ENCODE measurements around the gene ZNF57. TPM values are rescaled to one million over a fixed set of nuclear protein-coding genes. Genes with fewer than 3 reads are reported as not detected.

Gene ZNF57
- total and polyA plus RNA-seq, 9 of the 15 experiments (the other 6 are each of a cell fraction or from before 2014, with no cell fraction given), result 3.9 to 13.5 (median 7.8) TPM

GRCh38 chr19:2962018-2962670 is 61.4 kb downstream of the ZNF57 start (continued):
- no peak for TF ChIP-seq SAFB (IDR thresholded peaks at IDR 0.05; ENCODE audit: borderline replicate concordance, low read depth, low read length)
- no peak for TF ChIP-seq IRF2 (CRISPR knock-in tag; IDR thresholded peaks at IDR 0.05)
- no peak for TF ChIP-seq POU5F1 (IDR thresholded peaks at IDR 0.05; ENCODE audit: borderline replicate concordance, low read depth, low read length, partially characterized antibody)
- no peak for TF ChIP-seq ETV5 (CRISPR knock-in tag; IDR thresholded peaks at IDR 0.05; ENCODE audit: low read depth)
- no peak for TF ChIP-seq ZNF407 (IDR thresholded peaks at IDR 0.05; ENCODE audit: low read depth)
- TF ChIP-seq BMI1 (IDR thresholded peaks at IDR 0.05; ENCODE audit: low read length), result no peak
- no peak for TF ChIP-seq ILK (tag; IDR thresholded peaks at IDR 0.05; ENCODE audit: borderline replicate concordance, low read depth)
- TF ChIP-seq FOXP4 (CRISPR knock-in tag; IDR thresholded peaks at IDR 0.05; ENCODE audit: borderline replicate concordance), result no peak
- no peak for TF ChIP-seq HINFP (tag; conservative IDR thresholded peaks at IDR 0.05; ENCODE audit: low read depth)
- TF ChIP-seq CTBP1 (IDR thresholded peaks at IDR 0.05; ENCODE audit: borderline replicate concordance), result peak; percentile 62; the same call in 1 of the 2 replicates
- peak; percentile 74; the same call in 1 of the 2 replicates for TF ChIP-seq ZNF445 (CRISPR knock-in tag; IDR thresholded peaks at IDR 0.05; ENCODE audit: low read depth)
- no peak for TF ChIP-seq GTF2B (IDR thresholded peaks at IDR 0.05; ENCODE audit: extremely low read depth, insufficient read length)
- TF ChIP-seq MXI1 (IDR thresholded peaks at IDR 0.05; ENCODE audit: low read depth, low read length), result no peak
- TF ChIP-seq CBX2 (IDR thresholded peaks at IDR 0.05; ENCODE audit: insufficient read depth, low read length, poor library complexity, severe bottlenecking), result no peak

All from K562 (cell line).